ENCODE results near the gene NDST1.

The NDST1 gene

GRCh38 chr5:150593593-150593992 lies 85.7 kb downstream of the NDST1 start:
- Histone ChIP-seq H3K4me3 (no peak overlapping the region), H3K27ac (peak overlapping the region in 1 of 21 experiments; percentile 8)

DNA sequence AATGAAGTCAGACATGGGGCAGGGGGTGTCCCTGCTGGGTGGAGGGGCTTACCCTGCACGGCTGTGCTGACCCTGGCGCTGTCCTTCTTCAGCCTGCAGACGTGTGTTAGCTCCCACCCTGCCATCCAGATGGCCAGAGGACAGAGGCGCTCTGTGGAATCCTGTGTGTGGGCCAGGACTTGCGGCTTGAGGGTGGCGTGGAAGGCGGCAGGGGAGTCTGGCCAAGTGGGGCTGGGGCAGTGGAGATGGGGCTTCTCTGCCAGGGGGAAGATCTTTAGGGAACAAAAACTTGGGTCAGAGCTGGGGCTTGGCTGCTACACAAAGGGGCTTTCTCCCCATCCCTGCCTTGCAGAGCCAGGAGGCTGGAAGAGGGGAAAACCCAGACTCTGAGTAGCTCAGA lies 86.1 kb downstream of the NDST1 start:
- Histone ChIP-seq H3K4me3 (no peak overlapping the region), H3K27ac (peak overlapping the region in 2 of 21 experiments; percentile 8 to 45)

- H3K27ac ChIP-seq: peak overlapping the region in 6 of 21 experiments; percentile 15 to 75 (median 54)
Observed at GRCh38 chr5:150595466-150596031, 87.6 kb downstream of the NDST1 start.

DNA sequence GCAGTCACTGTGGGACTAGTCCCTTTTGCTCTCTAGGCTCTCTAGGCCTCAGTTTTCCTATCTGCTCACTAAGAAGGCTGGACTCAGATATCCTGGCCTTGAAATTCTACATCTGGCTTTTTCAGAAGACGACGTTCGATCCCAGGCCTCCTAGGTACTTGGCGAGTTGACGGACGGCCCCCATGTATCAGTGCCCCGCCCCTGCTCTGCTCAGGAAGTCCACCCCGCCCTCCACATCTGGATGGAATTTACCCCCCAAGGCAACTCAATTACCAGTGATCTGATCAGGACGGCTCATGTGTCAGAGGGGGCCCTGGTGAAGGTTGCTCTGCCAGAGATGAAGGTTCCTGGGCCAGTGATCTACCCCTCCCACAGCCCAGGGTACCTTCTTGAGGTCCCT lies 88.4 kb downstream of the NDST1 start:
- Histone ChIP-seq H3K4me3 (no peak overlapping the region), H3K27ac (peak overlapping the region in 9 of 21 experiments; percentile 3 to 75 (median 51))

More at GRCh38 chr5:150595466-150596031, 87.6 kb downstream of the NDST1 start:
- H3K4me3 ChIP-seq: no peak overlapping the region

DNA sequence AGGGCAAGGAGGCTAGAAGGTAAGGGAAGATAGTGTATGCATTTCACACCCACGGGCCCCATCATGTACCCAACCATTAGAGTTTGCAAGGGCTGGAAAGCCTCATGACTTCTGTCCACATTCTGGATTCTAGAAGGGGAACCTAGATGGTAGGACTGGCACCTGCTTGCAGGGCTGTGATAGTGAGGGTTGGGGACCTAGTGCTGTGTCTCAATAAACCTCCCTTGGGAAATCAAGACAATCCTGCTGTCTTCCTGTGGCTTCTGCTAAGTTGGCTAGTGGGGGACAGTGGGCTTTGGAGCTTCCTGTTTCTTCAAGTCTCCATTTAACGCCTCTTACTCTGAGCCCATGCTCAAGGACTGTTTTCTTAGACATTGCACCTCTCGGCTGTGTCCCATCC lies 88.9 kb downstream of the NDST1 start:
- H3K27ac ChIP-seq: peak overlapping the region in 3 of 21 experiments; percentile 3 to 75 (median 53)
- H3K4me3 ChIP-seq: no peak overlapping the region

DNA sequence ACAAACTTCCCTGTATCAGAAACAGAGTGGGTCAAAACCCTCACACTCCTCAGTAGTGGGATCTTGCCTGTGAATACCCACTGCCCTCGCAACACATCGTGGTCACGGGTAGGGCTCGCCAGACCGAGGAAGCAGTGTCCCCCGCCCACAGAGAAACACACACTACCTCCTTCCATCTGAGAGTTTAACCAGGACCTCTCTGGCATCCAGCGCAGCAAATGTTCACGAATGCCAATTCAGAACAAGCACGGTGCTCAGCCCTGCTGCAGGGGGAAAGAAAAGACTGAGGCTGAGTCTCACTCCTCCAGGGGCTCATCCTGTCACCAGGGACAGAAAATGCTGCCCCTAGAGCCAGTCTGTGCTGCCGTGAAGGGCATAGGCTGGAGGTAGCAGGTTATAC lies 90.1 kb downstream of the NDST1 start:
- Histone ChIP-seq H3K4me3 (no peak overlapping the region), H3K27ac (peak overlapping the region in 5 of 21 experiments; percentile 14 to 78 (median 43))

DNA sequence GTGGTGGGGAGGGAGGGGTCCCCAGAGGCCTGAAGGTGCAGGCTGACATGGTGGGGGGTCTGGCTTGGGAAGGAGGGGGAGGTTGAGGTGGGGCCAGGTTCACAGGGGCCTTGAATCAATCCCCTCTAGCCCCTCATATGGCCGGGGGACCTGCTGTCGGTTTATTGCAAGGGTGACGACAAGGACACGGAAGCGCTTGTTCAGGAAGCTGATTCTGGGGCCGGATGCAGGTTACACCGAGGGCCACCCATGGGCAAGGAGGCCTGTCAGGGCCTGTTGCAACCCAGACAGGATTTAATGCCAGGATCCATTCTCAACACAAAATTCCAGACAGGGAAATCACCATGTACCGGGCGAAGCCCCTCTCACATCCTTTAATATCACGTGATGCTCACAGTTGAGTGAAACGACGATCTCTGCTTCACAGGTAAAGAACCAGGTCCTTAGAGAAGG lies 90.9 kb downstream of the NDST1 start:
- Histone ChIP-seq H3K4me3 (no peak overlapping the region), H3K27ac (peak overlapping the region in 11 of 21 experiments; percentile 6 to 78 (median 43))

DNA sequence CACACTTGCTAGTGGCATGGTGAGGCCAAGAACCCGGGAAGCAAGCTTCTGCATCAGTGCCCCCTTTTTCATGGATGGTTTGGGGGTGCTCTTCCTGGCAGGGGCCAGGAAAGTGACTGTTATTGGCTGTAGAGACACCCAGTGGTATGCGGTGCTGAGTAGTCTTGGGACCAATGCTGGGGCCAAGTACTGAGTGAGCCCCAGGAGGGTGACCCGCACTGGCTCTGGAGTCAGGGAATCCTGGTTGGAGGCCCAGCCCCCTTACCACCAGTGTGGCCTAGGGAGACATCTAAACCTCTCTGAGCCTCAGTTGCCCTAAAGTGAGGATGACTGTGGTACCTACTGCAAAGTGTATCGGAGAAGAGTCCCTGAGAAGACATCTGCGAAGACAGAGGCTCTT lies 91.3 kb downstream of the NDST1 start:
- H3K27ac ChIP-seq: peak overlapping the region in 10 of 21 experiments; percentile 3 to 78 (median 46)
- H3K4me3 ChIP-seq: no peak overlapping the region

GRCh38 chr5:150599917-150600511 lies 92.1 kb downstream of the NDST1 start:
- H3K4me3 ChIP-seq: no peak overlapping the region
- H3K27ac ChIP-seq: peak overlapping the region in 13 of 21 experiments; percentile 3 to 79 (median 52)

DNA sequence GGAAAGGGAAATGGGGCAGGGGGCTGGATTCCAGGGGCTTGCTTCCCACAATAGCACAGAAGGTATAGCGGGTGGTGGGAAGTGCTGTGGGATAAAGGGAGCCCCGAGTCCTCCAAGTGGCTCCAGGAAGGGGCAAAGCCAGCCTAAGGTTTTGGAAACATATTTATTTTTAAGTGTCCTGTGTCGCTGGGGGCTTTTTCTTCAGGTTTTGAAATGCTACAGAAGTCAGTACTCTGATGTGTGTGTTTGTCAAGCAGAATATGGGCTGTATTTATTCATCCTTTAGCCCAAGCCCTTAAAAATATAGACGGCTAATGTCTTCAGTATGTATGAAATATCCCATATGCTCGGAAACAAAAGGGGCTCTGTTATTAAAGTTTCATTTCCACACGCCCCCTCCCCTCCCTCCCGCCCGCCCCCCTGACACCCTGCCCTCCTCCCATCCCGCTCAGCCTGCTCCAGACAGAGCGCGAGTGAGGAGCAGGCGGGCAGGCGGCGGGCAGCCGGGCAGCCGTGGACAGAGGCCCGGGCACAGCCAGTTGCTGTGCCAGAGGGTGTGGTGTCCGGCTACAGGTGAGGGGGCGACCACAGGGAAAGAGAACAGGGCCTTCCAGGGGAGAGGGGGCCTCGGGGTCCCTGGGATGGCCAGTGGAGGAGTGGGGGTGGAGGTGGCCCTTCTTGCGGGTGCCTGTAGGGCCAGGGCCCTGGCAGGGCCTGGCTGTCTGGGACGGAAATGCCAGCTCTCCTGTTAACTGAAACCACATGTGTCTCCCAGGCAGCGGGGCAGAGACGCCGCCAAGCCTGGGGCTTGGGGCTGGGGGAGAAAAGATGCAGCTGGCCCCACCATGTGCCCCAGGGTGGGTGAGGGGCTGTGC lies 92.9 kb downstream of the NDST1 start:
- H3K27ac ChIP-seq: peak overlapping the region in 14 of 21 experiments; percentile 12 to 79 (median 62)
- H3K4me3 ChIP-seq: peak overlapping the region in 2 of 7 experiments; percentile 12 to 26

- H3K4me3 ChIP-seq: peak overlapping the region in 2 of 7 experiments; percentile 12 to 26
- peak overlapping the region in 9 of 21 experiments; percentile 12 to 79 (median 64) for H3K27ac ChIP-seq
Observed at GRCh38 chr5:150601491-150602345, 93.8 kb downstream of the NDST1 start.

- no peak overlapping the region for H3K4me3 ChIP-seq
- H3K27ac ChIP-seq: peak overlapping the region in 2 of 21 experiments; percentile 8 to 18
Observed at GRCh38 chr5:150603052-150603451, 95.1 kb downstream of the NDST1 start.

- H3K4me3 ChIP-seq: no peak overlapping the region
- peak overlapping the region in 1 of 21 experiments; percentile 18 for H3K27ac ChIP-seq
Observed at GRCh38 chr5:150603491-150603890, 95.6 kb downstream of the NDST1 start.

DNA sequence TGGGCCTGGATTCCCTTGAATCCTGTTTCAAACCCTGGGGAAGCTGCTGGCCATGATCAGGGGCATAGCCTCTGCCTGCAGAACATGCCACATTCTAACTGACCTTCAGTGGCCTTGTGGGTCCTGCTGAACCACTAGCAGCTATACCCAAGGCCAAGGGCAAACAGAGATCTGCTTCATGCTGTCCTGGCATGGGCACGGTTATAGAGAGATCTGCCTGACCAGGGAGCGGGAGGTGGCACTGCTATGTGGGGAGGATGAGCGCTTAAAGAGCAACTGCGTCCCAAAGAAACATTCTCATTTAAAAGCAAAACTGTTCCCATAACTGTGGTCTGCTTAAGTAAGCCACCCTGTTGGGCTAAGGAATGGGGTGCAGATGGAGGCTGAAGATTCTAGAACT lies 96.1 kb downstream of the NDST1 start:
- Histone ChIP-seq H3K27ac (no peak overlapping the region), H3K4me3 (no peak overlapping the region)

DNA sequence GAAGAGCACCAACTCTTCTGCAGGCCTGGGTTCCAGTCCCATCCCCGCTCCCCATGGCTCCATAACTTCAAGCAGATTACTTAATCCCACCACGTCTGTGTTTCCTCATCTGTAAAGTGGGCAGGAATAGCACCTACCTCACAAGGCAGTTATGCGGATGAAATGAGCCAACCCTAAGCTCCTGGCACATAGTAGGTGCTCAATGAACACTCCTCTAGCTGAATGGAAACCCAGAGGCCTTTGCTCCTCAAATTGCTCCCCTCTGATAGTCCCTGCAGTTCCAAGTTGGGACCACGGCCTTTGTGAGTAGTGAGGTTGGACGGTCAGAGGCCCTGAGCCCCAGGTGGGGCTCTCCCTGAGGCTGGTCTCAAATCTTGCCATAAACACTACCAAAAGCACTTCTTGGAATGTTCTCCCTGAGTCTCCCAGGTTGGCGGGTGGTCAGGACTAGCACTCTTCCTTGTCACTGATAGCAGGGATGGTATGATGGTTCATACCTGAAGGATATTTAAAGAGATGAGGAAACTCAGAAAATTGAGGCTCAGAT lies 97.0 kb downstream of the NDST1 start:
- H3K4me3 ChIP-seq: no peak overlapping the region
- H3K27ac ChIP-seq: no peak overlapping the region

GRCh38 chr5:150605546-150605945 lies 97.6 kb downstream of the NDST1 start:
- Histone ChIP-seq H3K4me3 (no peak overlapping the region), H3K27ac (no peak overlapping the region)

- Histone ChIP-seq H3K27ac (no peak overlapping the region), H3K4me3 (no peak overlapping the region)
Observed at GRCh38 chr5:150606476-150606875, 98.5 kb downstream of the NDST1 start.

DNA sequence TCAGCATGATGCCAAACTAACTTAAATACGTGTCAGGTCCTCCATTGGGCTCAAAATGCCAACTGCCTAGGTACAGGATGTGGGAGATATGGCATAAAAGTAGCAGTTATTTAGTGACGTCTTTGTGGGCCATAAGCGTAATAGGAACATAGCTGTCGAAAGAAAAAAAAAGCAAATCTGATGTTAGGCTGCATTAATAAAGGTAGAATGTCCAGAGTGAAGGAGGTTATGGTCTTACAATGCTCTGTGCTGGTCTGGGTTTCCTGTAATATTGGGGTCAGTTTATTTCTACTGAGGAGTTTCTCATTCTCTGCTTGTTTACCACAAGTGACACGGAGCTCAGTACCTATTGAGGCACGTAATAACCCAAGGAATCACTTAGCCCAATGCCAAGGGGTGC lies 99.2 kb downstream of the NDST1 start:
- H3K27ac ChIP-seq: no peak overlapping the region

More for the DNA sequence above, 99.2 kb downstream of the NDST1 start:
- no peak overlapping the region for H3K4me3 ChIP-seq

Data from skin epidermis (tissue), 12 donors.